DOHH2 (cell line): ENCODE results near the gene AUH.

Source experiments
- CTCF ChIP-seq: fragments of 200-600 bp; sonication (generic); IDR thresholded peaks from one replicate; pipeline ENCODE4 v1.5.1; 2014; ENCODE audit warnings: antibody characterized with exemption, mild to moderate bottlenecking, low read depth, low read length; ENCODE audit not compliant: poor library complexity, severe bottlenecking
- EZH2phosphoT487 ChIP-seq: fragments of 200-600 bp; sonication (generic); IDR thresholded peaks from 2 replicates; pipeline ENCODE4 v1.6.1; 2017; ENCODE audit warnings: borderline replicate concordance, mild to moderate bottlenecking, antibody characterized with exemption, low read length, moderate library complexity, mixed read lengths

- TF ChIP-seq CTCF (no peak), EZH2phosphoT487 (no peak)
Observed at GRCh38 chr9:91210318-91210717, 151.4 kb downstream of the AUH start.
